Keratinocyte (primary cell): Measurements from ENCODE around the gene PRRT2.

Experiments
- EZH2 ChIP-seq: IDR thresholded peaks from one replicate; pipeline ENCODE4 v1.6.1; 2012; ENCODE audit warnings: inconsistent platforms, mild to moderate bottlenecking, low read length, moderate library complexity
- TF ChIP-seq, protein P1 (sequence below), 3 experiments: IDR thresholded peaks in 1 of 3; conservative IDR thresholded peaks in 1 of 3; optimal IDR thresholded peaks in 1 of 3; 2 replicates in 2 of 3; 3 replicates in 1 of 3; pipeline versions ENCODE3 to v1.5.1; 2011; ENCODE audit warnings: low read length in 3 of 3, mild to moderate bottlenecking in 3 of 3, moderate library complexity in 2 of 3, control low read depth in 1 of 3, inconsistent platforms in 1 of 3; ENCODE audit not compliant: insufficient read depth in 2 of 3; ENCODE audit errors: extremely low read depth in 1 of 3

DNA sequence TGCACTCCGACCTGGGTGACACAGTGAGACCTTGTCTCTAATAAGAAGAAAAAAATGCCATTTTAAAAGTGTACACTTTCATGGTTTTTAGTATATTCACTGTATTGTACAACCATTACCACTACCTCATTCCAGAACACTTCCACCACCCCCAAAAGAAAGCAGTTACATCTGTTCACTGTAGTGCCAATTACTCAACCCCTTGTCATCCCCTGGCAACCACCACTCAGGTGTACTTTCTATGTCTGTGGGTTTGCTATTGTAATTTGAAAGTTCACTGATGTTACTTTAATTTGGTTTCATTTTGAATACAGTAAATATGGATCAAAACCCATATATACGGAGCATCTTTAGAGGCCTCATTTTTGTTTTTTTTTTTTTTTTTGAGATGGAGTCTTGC, 27.8 kb upstream of the PRRT2 start:
- TF ChIP-seq EZH2: no peak
- TF ChIP-seq, protein P1, sequence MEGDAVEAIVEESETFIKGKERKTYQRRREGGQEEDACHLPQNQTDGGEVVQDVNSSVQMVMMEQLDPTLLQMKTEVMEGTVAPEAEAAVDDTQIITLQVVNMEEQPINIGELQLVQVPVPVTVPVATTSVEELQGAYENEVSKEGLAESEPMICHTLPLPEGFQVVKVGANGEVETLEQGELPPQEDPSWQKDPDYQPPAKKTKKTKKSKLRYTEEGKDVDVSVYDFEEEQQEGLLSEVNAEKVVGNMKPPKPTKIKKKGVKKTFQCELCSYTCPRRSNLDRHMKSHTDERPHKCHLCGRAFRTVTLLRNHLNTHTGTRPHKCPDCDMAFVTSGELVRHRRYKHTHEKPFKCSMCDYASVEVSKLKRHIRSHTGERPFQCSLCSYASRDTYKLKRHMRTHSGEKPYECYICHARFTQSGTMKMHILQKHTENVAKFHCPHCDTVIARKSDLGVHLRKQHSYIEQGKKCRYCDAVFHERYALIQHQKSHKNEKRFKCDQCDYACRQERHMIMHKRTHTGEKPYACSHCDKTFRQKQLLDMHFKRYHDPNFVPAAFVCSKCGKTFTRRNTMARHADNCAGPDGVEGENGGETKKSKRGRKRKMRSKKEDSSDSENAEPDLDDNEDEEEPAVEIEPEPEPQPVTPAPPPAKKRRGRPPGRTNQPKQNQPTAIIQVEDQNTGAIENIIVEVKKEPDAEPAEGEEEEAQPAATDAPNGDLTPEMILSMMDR (optimal IDR thresholded peaks at IDR 0.05 in 1 of 3, IDR thresholded peaks at IDR 0.05 in 1 of 3, conservative IDR thresholded peaks at IDR 0.05 in 1 of 3; ENCODE audit: extremely low read depth in 1 of 3, insufficient read depth in 2 of 3, low read length in 3 of 3): no peak
